Activated CD4-positive, alpha-beta T cell treated with anti-CD3 and anti-CD28 coated beads for 36 hours (primary cell): ENCODE measurements around the gene WWP2. TPM values are rescaled to one million over a fixed set of nuclear protein-coding genes. Genes with fewer than 3 reads are reported as not detected.
A peak's percentile ranks its signal among the peaks of the same experiment; 100 is the strongest.

ENCODE experiments used
- ATAC-seq: fragments of 200-7000 bp; cut with Tn5 transposase; one replicate; pipeline ENCODE4 v1.10.0; 2021; ENCODE audit warnings: mild to moderate bottlenecking, moderate library complexity
- CTCF ChIA-PET: fragments of 350-600 bp; sonication (Branson Sonifier 250); formaldehyde crosslinking; loops from one replicate; lab custom pipeline; 2021; ENCODE audit warnings: antibody characterized with exemption; lab: Charles Lee
- POLR2A ChIA-PET: fragments of 350-600 bp; sonication (Branson Sonifier 250); formaldehyde crosslinking; loops from one replicate; lab custom pipeline; 2021; ENCODE audit warnings: antibody characterized with exemption, inconsistent platforms; lab: Charles Lee
- DNase-seq: peaks from one replicate; pipeline ENCODE4 v3.0.0-alpha.2; 2020
- H3K27ac Mint-ChIP-seq: one replicate; pipeline ENCODE4 v1.8.0; 2021; ENCODE audit warnings: mixed read lengths
- H3K27me3 Mint-ChIP-seq: one replicate; pipeline ENCODE4 v1.8.0; 2021; ENCODE audit warnings: mixed read lengths
- H3K36me3 Mint-ChIP-seq: one replicate; pipeline ENCODE4 v1.8.0; 2021; ENCODE audit warnings: low read depth, mixed read lengths
- H3K4me1 Mint-ChIP-seq: one replicate; pipeline ENCODE4 v1.8.0; 2021; ENCODE audit warnings: mixed read lengths
- H3K4me3 Mint-ChIP-seq: one replicate; pipeline ENCODE4 v1.8.0; 2021; ENCODE audit warnings: mild to moderate bottlenecking, moderate library complexity, mixed read lengths
- H3K9me3 Mint-ChIP-seq: one replicate; pipeline ENCODE4 v1.8.0; 2021; ENCODE audit warnings: low read depth, mixed read lengths
- intact Hi-C, 2 experiments: fragments of 100-400 bp; cut with DNase I in 1 of 2; cut with micrococcal nuclease in 1 of 2; formaldehyde crosslinking; loops; one replicate each; pipeline versions ENCODE4 v1.14.2 to v1.15.1; 2022 to 2024; cut with DNase I, micrococcal nuclease
- total RNA-seq, 2 experiments: library from RNA; stranded (reverse); gene quantifications; one replicate each; pipeline ENCODE4 v1.2.3, GENCODE V29; 2021

Gene WWP2
- total RNA-seq, 2 experiments from 2014 or later: 43.3 to 44.6 TPM

DNA sequence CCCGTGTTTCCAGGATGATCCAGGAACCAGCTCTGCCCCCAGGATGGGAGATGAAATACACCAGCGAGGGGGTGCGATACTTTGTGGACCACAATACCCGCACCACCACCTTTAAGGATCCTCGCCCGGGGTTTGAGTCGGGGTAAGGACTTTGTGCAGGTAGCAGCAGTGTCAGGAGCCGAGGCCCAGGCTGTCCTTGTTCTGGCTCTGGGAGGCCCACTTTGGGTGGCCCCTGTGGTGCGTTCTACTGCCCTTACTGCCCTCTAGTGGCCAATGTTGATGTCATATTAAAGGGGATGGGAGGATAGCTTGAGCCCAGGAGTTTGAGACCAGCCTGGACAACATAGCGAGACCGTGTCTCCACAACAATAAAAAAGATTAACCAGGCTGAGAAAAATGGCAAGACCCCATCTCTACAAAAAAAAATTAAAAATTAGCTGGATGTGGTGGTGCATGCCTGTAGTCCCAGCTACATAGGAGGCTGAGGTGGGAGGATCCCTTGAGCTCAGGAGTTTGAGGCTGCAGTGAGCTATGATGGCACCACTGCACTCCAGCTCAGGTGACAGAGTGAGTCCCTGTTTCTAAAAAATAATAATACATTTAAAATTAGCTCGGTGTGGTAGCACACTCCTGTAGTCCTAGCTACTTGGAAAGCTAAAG, 168.1 kb downstream of the WWP2 start:
- no peaks in the 10 kb centered on the region for H3K9me3 Mint-ChIP-seq
- intact Hi-C loops: loop anchor here (1.0 kb wide), 2 partner anchors 134 to 221 kb away; no protein-coding TSS in a partner anchor
- CTCF ChIA-PET: interaction anchor here (0.5 to 3.1 kb wide), 30 partner anchors 9 to 1969 kb away, joined by 3 to 29 read pairs (median 4); partner anchors contain the start of gene NQO1
- DNase-seq (peak; percentile 61), ATAC-seq (peak; percentile 83)
- no peak overlapping the region for H3K27ac Mint-ChIP-seq
- POLR2A ChIA-PET: no interaction called here
- no peaks in the 10 kb centered on the region for H3K4me1 Mint-ChIP-seq
- no peaks in the 10 kb centered on the region for H3K27me3 Mint-ChIP-seq
- peaks cover 15% of the 10 kb centered on the region for H3K36me3 Mint-ChIP-seq
- no peak overlapping the region for H3K4me3 Mint-ChIP-seq

GRCh38 chr16:69931631-69932030, 169.5 kb downstream of the WWP2 start:
- Mint-ChIP-seq H3K9me3 (no peaks in the 10 kb centered on the region), H3K36me3 (peaks cover 17% of the 10 kb centered on the region), H3K4me1 (no peaks in the 10 kb centered on the region), H3K27me3 (no peaks in the 10 kb centered on the region), H3K27ac (no peak overlapping the region), H3K4me3 (no peak overlapping the region)
- CTCF ChIA-PET: interaction anchor here (3.1 kb wide), 1 partner anchor 135 kb away, joined by 29 read pairs; no protein-coding TSS in a partner anchor
- ATAC-seq (no peak), DNase-seq (no peak)
- intact Hi-C loops: no loop called here
- POLR2A ChIA-PET: no interaction called here

GRCh38 chr16:69932228-69932627, 170.1 kb downstream of the WWP2 start:
- no peaks in the 10 kb centered on the region for H3K4me1 Mint-ChIP-seq
- peaks cover 22% of the 10 kb centered on the region for H3K36me3 Mint-ChIP-seq
- DNase-seq (no peak), ATAC-seq (no peak)
- ChIA-PET CTCF (no interaction called here), POLR2A (no interaction called here)
- H3K9me3 Mint-ChIP-seq: no peaks in the 10 kb centered on the region
- no peak overlapping the region for H3K4me3 Mint-ChIP-seq
- intact Hi-C loops: no loop called here
- no peak overlapping the region for H3K27ac Mint-ChIP-seq
- H3K27me3 Mint-ChIP-seq: no peaks in the 10 kb centered on the region

DNA sequence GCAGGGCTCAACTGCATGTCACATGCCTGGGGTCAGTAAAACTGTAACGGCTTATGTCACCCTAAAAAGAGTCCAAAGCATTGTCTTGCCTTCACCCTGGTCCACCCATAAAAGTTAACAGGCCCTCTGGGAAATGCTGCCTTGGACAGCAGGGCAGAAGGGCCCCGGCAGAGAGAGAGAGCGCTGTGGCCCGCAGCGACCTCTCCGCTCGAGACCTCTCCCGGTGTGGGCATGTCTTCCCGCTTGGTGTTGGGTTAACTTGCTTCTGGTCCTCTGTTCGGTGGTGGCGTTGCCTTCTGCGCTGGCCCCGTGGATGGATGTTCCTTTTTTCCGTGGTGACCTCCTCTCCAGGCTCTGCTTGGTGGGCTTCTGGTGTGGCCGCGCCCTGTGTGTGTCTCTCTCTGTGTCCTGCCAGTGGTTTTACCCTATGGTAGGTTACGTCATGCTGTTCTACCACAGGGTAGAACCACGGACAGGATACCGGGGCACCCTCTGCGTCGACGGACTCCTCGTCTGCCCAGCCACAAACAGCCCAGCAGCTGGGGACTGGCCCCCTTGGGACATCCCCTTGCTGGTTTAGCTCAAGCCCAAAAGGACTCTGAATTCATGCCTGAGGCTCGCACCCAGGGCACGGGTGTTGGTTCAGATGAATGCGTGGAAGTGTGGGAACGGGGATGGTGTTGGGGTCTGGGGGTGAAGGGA, 170.7 kb downstream of the WWP2 start:
- DNase-seq (no peak), ATAC-seq (no peak)
- Mint-ChIP-seq H3K4me3 (no peak overlapping the region), H3K27me3 (no peaks in the 10 kb centered on the region), H3K27ac (no peak overlapping the region), H3K9me3 (no peaks in the 10 kb centered on the region), H3K36me3 (peaks cover 26% of the 10 kb centered on the region), H3K4me1 (no peaks in the 10 kb centered on the region)
- ChIA-PET POLR2A (no interaction called here), CTCF (no interaction called here)
- intact Hi-C loops: no loop called here

DNA sequence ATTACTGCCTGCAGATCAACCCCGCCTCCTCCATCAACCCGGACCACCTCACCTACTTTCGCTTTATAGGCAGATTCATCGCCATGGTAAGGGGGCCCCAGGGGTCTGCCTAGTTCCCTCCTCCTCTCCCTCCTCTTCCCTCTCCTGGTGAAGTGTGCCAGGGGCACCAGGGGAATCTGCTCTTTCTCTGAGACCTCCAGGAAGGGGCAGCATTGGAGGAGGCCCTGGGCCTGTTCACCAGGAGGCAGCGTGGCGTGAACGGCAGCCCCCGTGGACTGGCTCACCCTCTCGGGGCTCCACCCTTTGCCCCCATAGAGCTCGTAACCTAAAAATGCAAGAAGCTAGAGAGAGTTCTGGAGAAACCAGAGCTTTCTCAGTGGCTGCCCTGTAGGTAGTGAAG, 171.9 kb downstream of the WWP2 start:
- Mint-ChIP-seq H3K4me3 (no peak overlapping the region), H3K9me3 (no peaks in the 10 kb centered on the region), H3K4me1 (no peaks in the 10 kb centered on the region), H3K27me3 (no peaks in the 10 kb centered on the region), H3K36me3 (peaks cover 26% of the 10 kb centered on the region), H3K27ac (no peak overlapping the region)
- ATAC-seq: no peak
- DNase-seq: no peak
- CTCF ChIA-PET: no interaction called here
- POLR2A ChIA-PET: no interaction called here
- intact Hi-C loops: no loop called here

- intact Hi-C loops: no loop called here
- peaks cover 24% of the 10 kb centered on the region for H3K36me3 Mint-ChIP-seq
- DNase-seq (no peak), ATAC-seq (no peak)
- no peaks in the 10 kb centered on the region for H3K9me3 Mint-ChIP-seq
- H3K27me3 Mint-ChIP-seq: no peaks in the 10 kb centered on the region
- no peak overlapping the region for H3K27ac Mint-ChIP-seq
- no peaks in the 10 kb centered on the region for H3K4me1 Mint-ChIP-seq
- ChIA-PET POLR2A (no interaction called here), CTCF (no interaction called here)
- H3K4me3 Mint-ChIP-seq: no peak overlapping the region
Measured at GRCh38 chr16:69934751-69935150, 172.6 kb downstream of the WWP2 start.

DNA sequence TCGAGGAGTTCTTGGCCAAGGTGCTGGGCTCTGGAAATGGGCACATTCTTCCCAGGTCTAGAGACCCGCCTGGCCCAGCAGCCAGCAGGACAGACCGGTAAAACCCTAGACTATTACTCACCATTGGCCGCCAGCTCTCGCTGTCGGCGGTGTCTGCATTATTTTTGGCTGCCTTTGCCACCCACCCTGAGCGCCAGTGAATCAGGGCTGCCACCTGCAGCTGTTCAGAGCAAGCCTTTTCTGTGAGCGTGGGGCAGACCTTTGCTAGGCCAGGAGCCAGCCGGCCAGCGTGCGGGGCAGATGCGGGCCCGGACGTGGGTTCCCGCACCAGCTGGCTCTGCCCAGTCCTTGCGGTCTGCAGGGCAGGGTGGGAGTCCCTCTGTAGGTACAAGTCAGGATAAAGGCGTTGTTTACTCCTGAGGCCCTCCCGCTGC, 173.2 kb downstream of the WWP2 start:
- intact Hi-C loops: no loop called here
- Mint-ChIP-seq H3K4me3 (no peak overlapping the region), H3K9me3 (no peaks in the 10 kb centered on the region), H3K27me3 (no peaks in the 10 kb centered on the region), H3K27ac (no peak overlapping the region), H3K36me3 (peaks cover 24% of the 10 kb centered on the region), H3K4me1 (no peaks in the 10 kb centered on the region)
- POLR2A ChIA-PET: no interaction called here
- no peak for DNase-seq
- CTCF ChIA-PET: no interaction called here
- ATAC-seq: no peak

DNA sequence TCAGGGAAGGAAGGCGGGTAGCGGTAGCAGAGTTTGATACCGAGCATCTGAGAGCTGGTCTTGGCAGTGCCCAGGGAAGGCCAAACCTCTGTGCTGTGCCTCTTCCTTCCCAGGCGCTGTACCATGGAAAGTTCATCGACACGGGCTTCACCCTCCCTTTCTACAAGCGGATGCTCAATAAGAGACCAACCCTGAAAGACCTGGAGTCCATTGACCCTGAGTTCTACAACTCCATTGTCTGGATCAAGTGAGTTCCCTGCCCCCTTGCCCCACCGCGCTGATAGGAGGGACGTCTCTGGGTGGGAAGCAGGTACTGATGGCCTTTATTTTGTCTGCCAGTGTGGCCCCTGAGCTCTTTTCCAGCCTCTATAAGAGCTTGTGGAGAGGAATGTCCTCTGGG, 173.6 kb downstream of the WWP2 start:
- no peaks in the 10 kb centered on the region for H3K4me1 Mint-ChIP-seq
- ChIA-PET CTCF (no interaction called here), POLR2A (no interaction called here)
- no peaks in the 10 kb centered on the region for H3K9me3 Mint-ChIP-seq
- ATAC-seq: no peak
- H3K27me3 Mint-ChIP-seq: no peaks in the 10 kb centered on the region
- DNase-seq: no peak
- intact Hi-C loops: no loop called here
- H3K27ac Mint-ChIP-seq: no peak overlapping the region
- peaks cover 25% of the 10 kb centered on the region for H3K36me3 Mint-ChIP-seq
- H3K4me3 Mint-ChIP-seq: no peak overlapping the region

DNA sequence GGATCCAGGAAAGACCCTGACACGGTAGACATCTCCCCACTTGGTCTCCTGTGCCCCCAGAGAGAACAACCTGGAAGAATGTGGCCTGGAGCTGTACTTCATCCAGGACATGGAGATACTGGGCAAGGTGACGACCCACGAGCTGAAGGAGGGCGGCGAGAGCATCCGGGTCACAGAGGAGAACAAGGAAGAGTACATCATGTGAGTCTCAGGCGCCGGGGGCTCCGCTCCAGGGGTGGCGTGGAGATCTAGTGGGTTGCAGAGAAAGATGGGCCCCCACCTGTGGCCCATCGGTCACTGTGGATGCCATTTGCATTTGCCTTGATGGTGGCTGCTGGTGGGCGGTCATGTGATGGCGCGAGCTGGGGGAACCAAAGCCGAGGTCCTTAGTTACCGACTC, 174.1 kb downstream of the WWP2 start:
- POLR2A ChIA-PET: no interaction called here
- Mint-ChIP-seq H3K9me3 (no peaks in the 10 kb centered on the region), H3K36me3 (peaks cover 25% of the 10 kb centered on the region), H3K4me1 (no peaks in the 10 kb centered on the region), H3K27me3 (no peaks in the 10 kb centered on the region), H3K4me3 (no peak overlapping the region), H3K27ac (no peak overlapping the region)
- CTCF ChIA-PET: no interaction called here
- DNase-seq (no peak), ATAC-seq (no peak)
- intact Hi-C loops: no loop called here

GRCh38 chr16:69936751-69937211, 174.6 kb downstream of the WWP2 start:
- DNase-seq (no peak), ATAC-seq (no peak)
- CTCF ChIA-PET: no interaction called here
- POLR2A ChIA-PET: no interaction called here
- Mint-ChIP-seq H3K36me3 (peaks cover 25% of the 10 kb centered on the region), H3K4me3 (no peak overlapping the region), H3K4me1 (no peaks in the 10 kb centered on the region), H3K27me3 (no peaks in the 10 kb centered on the region), H3K9me3 (no peaks in the 10 kb centered on the region), H3K27ac (no peak overlapping the region)
- intact Hi-C loops: no loop called here

GRCh38 chr16:69937465-69937951, 175.4 kb downstream of the WWP2 start:
- Mint-ChIP-seq H3K27me3 (no peaks in the 10 kb centered on the region), H3K4me1 (no peaks in the 10 kb centered on the region), H3K36me3 (peaks cover 21% of the 10 kb centered on the region), H3K4me3 (no peak overlapping the region), H3K27ac (no peak overlapping the region), H3K9me3 (no peaks in the 10 kb centered on the region)
- ATAC-seq: no peak
- DNase-seq: no peak
- ChIA-PET POLR2A (no interaction called here), CTCF (no interaction called here)
- intact Hi-C loops: no loop called here
